H9 (cell line): ENCODE results near the gene B3GNT5. TPM values are rescaled to one million over a fixed set of nuclear protein-coding genes. Genes with fewer than 3 reads are reported as not detected.

Experiments used
- DNase-seq: peaks from one replicate; pipeline ENCODE4 v3.0.0-alpha.2; 2017
- H2AFZ ChIP-seq: one replicate; pipeline ENCODE4 v1.6.1; 2013; ENCODE audit warnings: mild to moderate bottlenecking, low read length, control low read depth, moderate library complexity
- H2AK5ac ChIP-seq: 2 replicates; pipeline ENCODE4 v1.6.1; 2013; ENCODE audit warnings: low read length, control low read depth, mixed read lengths; ENCODE audit not compliant: insufficient read length
- H2BK120ac ChIP-seq: one replicate; pipeline ENCODE4 v1.6.1; 2013; ENCODE audit warnings: low read depth, mild to moderate bottlenecking, low read length, control low read depth, inconsistent platforms; ENCODE audit not compliant: poor library complexity, severe bottlenecking
- H2BK12ac ChIP-seq: 2 replicates; pipeline ENCODE4 v1.6.1; 2013; ENCODE audit warnings: low read length, control low read depth, mixed read lengths, low read depth; ENCODE audit not compliant: insufficient read length
- H2BK15ac ChIP-seq: 2 replicates; pipeline ENCODE4 v1.6.1; 2013; ENCODE audit warnings: low read depth, low read length, control low read depth
- H2BK20ac ChIP-seq: one replicate; pipeline ENCODE4 v1.6.1; 2013; ENCODE audit warnings: low read depth, mild to moderate bottlenecking, low read length, control low read depth, inconsistent platforms; ENCODE audit not compliant: poor library complexity, severe bottlenecking
- H2BK5ac ChIP-seq: 2 replicates; pipeline ENCODE4 v1.6.1; 2013; ENCODE audit warnings: low read length, control low read depth, mixed read lengths; ENCODE audit not compliant: insufficient read length
- H3K14ac ChIP-seq: 2 replicates; pipeline ENCODE4 v1.6.1; 2013; ENCODE audit warnings: low read length, control low read depth; ENCODE audit not compliant: insufficient read depth
- H3K18ac ChIP-seq: 2 replicates; pipeline ENCODE4 v1.6.1; 2013; ENCODE audit warnings: low read depth, mild to moderate bottlenecking, mixed read lengths, low read length, control low read depth; ENCODE audit not compliant: insufficient read length
- H3K23ac ChIP-seq: 2 replicates; pipeline ENCODE4 v1.6.1; 2013; ENCODE audit warnings: low read length, control low read depth, mixed read lengths, low read depth; ENCODE audit not compliant: insufficient read length
- H3K23me2 ChIP-seq: 2 replicates; pipeline ENCODE4 v1.6.1; 2013; ENCODE audit warnings: low read depth, mild to moderate bottlenecking, mixed read lengths, low read length, control low read depth; ENCODE audit not compliant: insufficient read length, poor library complexity, severe bottlenecking
- H3K27ac ChIP-seq: 2 replicates; pipeline ENCODE4 v1.5.1; 2013; ENCODE audit warnings: low read length, control low read depth, mixed read lengths, low read depth; ENCODE audit not compliant: insufficient read length
- H3K27me3 ChIP-seq: 2 replicates; pipeline ENCODE4 v1.6.1; 2013; ENCODE audit warnings: low read length, control low read depth, inconsistent platforms; ENCODE audit not compliant: insufficient read depth
- H3K4ac ChIP-seq: 2 replicates; pipeline ENCODE4 v1.6.1; 2013; ENCODE audit warnings: low read depth, mild to moderate bottlenecking, control low read depth, inconsistent platforms, low read length, moderate library complexity
- H3K4me1 ChIP-seq: 2 replicates; pipeline ENCODE4 v1.6.1; 2013; ENCODE audit warnings: low read length, control low read depth, inconsistent platforms; ENCODE audit not compliant: insufficient read depth
- H3K4me2 ChIP-seq: 2 replicates; pipeline ENCODE4 v1.6.1; 2013; ENCODE audit warnings: low read length, control low read depth, mixed read lengths; ENCODE audit not compliant: insufficient read length, insufficient read depth
- H3K56ac ChIP-seq: 2 replicates; pipeline ENCODE4 v1.6.1; 2013; ENCODE audit warnings: low read depth, mild to moderate bottlenecking, mixed read lengths, low read length, control low read depth; ENCODE audit not compliant: insufficient read length
- H3K79me1 ChIP-seq: 2 replicates; pipeline ENCODE4 v1.6.1; 2013; ENCODE audit warnings: low read depth, mild to moderate bottlenecking, moderate library complexity, low read length, control low read depth, inconsistent platforms; ENCODE audit not compliant: insufficient read depth, poor library complexity, severe bottlenecking
- H3K79me2 ChIP-seq: 2 replicates; pipeline ENCODE4 v1.6.1; 2013; ENCODE audit warnings: low read length, control low read depth, inconsistent platforms; ENCODE audit not compliant: insufficient read depth
- H3K9ac ChIP-seq: 2 replicates; pipeline ENCODE4 v1.6.1; 2013; ENCODE audit warnings: low read length, control low read depth, mixed read lengths; ENCODE audit not compliant: insufficient read length; ENCODE audit errors: extremely low read depth
- H3K9me3 ChIP-seq: one replicate; pipeline ENCODE4 v1.6.1; 2013; ENCODE audit warnings: low read depth, low read length, inconsistent platforms; ENCODE audit not compliant: control insufficient read depth
- H3T11ph ChIP-seq: one replicate; pipeline ENCODE4 v1.6.1; 2013; ENCODE audit warnings: mild to moderate bottlenecking, low read length, control low read depth, inconsistent platforms
- H4K20me1 ChIP-seq: one replicate; pipeline ENCODE4 v1.6.1; 2013; ENCODE audit not compliant: control insufficient read depth, insufficient read length, insufficient read depth
- H4K5ac ChIP-seq: 2 replicates; pipeline ENCODE4 v1.6.1; 2013; ENCODE audit warnings: low read depth, mild to moderate bottlenecking, mixed read lengths, low read length, control low read depth; ENCODE audit not compliant: insufficient read length
- H4K8ac ChIP-seq: replicated peaks from 2 replicates; pipeline ENCODE4 v1.6.1; 2013; ENCODE audit warnings: low read length, control low read depth, mixed read lengths, low read depth; ENCODE audit not compliant: insufficient read length
- H4K91ac ChIP-seq: 2 replicates; pipeline ENCODE4 v1.6.1; 2013; ENCODE audit warnings: low read depth, mild to moderate bottlenecking, moderate library complexity, mixed read lengths, low read length, control low read depth; ENCODE audit not compliant: insufficient read length
- H3K27ac Mint-ChIP-seq, 3 experiments: 2 replicates in 2 of 3; 3 replicates in 1 of 3; pipeline ENCODE4 v1.8.0; 2020 to 2021; ENCODE audit warnings: mixed read lengths in 3 of 3, mild to moderate bottlenecking in 1 of 3, moderate library complexity in 1 of 3
- H3K27me3 Mint-ChIP-seq: 2 replicates; pipeline ENCODE4 v1.8.0; 2021; ENCODE audit warnings: low read depth, mild to moderate bottlenecking, moderate library complexity, mixed read lengths
- H3K36me3 Mint-ChIP-seq, 3 experiments: 2 replicates in 2 of 3; 3 replicates in 1 of 3; pipeline ENCODE4 v1.8.0; 2020 to 2021; ENCODE audit warnings: low read depth in 3 of 3, mixed read lengths in 3 of 3; ENCODE audit not compliant: insufficient read depth in 1 of 3
- H3K4me1 Mint-ChIP-seq, 2 experiments: 2 replicates each; pipeline ENCODE4 v1.8.0; 2020; ENCODE audit warnings: mixed read lengths in 2 of 2
- H3K4me3 Mint-ChIP-seq, 2 experiments: 2 replicates in 1 of 2; 3 replicates in 1 of 2; pipeline ENCODE4 v1.8.0; 2020 to 2021; ENCODE audit warnings: mild to moderate bottlenecking in 2 of 2, mixed read lengths in 2 of 2, moderate library complexity in 1 of 2
- H3K9me3 Mint-ChIP-seq, 2 experiments: 2 replicates in 1 of 2; 3 replicates in 1 of 2; pipeline ENCODE4 v1.8.0; 2020; ENCODE audit warnings: mild to moderate bottlenecking in 2 of 2, mixed read lengths in 2 of 2, moderate library complexity in 1 of 2
- WGBS: extraction: QIAGEN DNeasy Blood & Tissue Kit; methylation state at CpG from one replicate; pipeline ENCODE4 v1.1.7; 2013; ENCODE audit warnings: missing lambda C conversion rate, low lambda C conversion rate, mixed read lengths; ENCODE audit not compliant: insufficient read length; ENCODE audit errors: extremely low coverage; 5-methylcytosine and 5-hydroxymethylcytosine counted together
- total RNA-seq: library from RNA; stranded (reverse); gene quantifications from 2 replicates; pipeline ENCODE4 v1.2.1, GENCODE V29; 2021
- TF ChIP-seq, protein P1 (sequence below): fragments of 200-600 bp; sonication (generic); conservative IDR thresholded peaks from 3 replicates; pipeline ENCODE4 v1.8.0; 2021; ENCODE audit warnings: antibody characterized with exemption, mild to moderate bottlenecking

Gene B3GNT5
- total RNA-seq, 1 experiment from 2014 or later = 7.3 TPM

DNA sequence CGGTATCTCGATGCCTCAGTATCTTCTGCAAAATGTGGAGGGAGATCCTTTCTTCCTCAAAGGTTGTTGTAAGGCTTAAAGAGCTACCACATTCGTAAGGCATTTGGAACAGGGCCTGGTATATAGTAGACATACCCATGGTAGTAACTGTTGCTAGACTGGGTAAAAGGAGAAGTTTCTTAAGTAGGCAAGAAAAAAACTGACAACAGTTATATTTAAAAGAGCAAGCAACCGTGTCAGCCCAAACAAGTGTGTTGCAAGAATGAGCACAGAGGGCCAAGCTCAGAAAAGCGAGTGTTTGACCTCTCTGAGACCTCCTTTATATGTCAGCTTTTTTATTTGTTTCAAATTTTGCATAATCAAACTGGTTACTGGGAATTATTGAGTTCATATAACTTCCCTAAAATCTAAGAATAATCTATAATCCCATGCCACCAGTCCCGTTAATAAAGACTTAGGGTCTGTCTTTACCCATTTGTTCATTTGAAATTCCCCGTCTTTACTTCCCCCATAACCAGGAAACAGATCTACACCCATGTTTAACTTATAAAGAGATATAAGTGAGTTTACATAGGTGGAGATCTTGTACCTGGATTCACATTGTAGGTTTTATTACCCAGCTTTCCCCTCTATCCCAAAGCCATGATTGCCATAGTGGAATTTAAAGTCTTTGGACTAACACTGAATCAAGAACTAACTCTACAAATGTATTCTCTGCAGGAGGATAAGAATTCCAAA is 7.3 kb downstream of the B3GNT5 start:
- Mint-ChIP-seq H3K4me3 (no peak overlapping the region), H3K36me3 (peaks cover 0 to 4% (median 4%) of the 10 kb centered on the region in 3 experiments; a peak in 2 of 7 replicates), H3K4me1 (peaks cover 7 to 15% of the 10 kb centered on the region in 2 experiments), H3K27ac (no peak overlapping the region), H3K27me3 (peaks cover 3% of the 10 kb centered on the region), H3K9me3 (no peaks in the 10 kb centered on the region)
- DNase-seq = no peak
- no peak overlapping the region for H3K4me2 ChIP-seq
- H2BK20ac ChIP-seq = no peak overlapping the region
- H3K79me1 ChIP-seq = no peaks in the 10 kb centered on the region
- no CpG with 5 or more reads among the region's 7 CpGs for WGBS
- H3K27ac ChIP-seq = no peak overlapping the region
- no peaks in the 10 kb centered on the region for H3K9me3 ChIP-seq
- H3K4me1 ChIP-seq = peaks cover 8% of the 10 kb centered on the region; the same call in 1 of the 2 replicates
- no peak overlapping the region for H4K91ac ChIP-seq
- no peak overlapping the region for H3T11ph ChIP-seq
- TF ChIP-seq, protein P1, sequence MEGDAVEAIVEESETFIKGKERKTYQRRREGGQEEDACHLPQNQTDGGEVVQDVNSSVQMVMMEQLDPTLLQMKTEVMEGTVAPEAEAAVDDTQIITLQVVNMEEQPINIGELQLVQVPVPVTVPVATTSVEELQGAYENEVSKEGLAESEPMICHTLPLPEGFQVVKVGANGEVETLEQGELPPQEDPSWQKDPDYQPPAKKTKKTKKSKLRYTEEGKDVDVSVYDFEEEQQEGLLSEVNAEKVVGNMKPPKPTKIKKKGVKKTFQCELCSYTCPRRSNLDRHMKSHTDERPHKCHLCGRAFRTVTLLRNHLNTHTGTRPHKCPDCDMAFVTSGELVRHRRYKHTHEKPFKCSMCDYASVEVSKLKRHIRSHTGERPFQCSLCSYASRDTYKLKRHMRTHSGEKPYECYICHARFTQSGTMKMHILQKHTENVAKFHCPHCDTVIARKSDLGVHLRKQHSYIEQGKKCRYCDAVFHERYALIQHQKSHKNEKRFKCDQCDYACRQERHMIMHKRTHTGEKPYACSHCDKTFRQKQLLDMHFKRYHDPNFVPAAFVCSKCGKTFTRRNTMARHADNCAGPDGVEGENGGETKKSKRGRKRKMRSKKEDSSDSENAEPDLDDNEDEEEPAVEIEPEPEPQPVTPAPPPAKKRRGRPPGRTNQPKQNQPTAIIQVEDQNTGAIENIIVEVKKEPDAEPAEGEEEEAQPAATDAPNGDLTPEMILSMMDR = no peak
- H2AK5ac ChIP-seq = no peak overlapping the region
- H3K23me2 ChIP-seq = peaks cover 1% of the 10 kb centered on the region
- no peak overlapping the region for H3K56ac ChIP-seq
- H3K23ac ChIP-seq = no peak overlapping the region
- no peak overlapping the region for H3K14ac ChIP-seq
- no peak overlapping the region for H3K18ac ChIP-seq
- H2BK5ac ChIP-seq = no peak overlapping the region
- no peak overlapping the region for H2BK12ac ChIP-seq
- H3K79me2 ChIP-seq = no peaks in the 10 kb centered on the region
- H2BK15ac ChIP-seq = no peak overlapping the region
- H4K20me1 ChIP-seq = no peaks in the 10 kb centered on the region
- H3K4ac ChIP-seq = no peak overlapping the region
- H2BK120ac ChIP-seq = no peak overlapping the region
- no peak overlapping the region for H4K5ac ChIP-seq
- H2AFZ ChIP-seq = no peak overlapping the region
- H3K27me3 ChIP-seq = no peaks in the 10 kb centered on the region
- no peak overlapping the region for H4K8ac ChIP-seq
- no peak overlapping the region for H3K9ac ChIP-seq
